HepG2 (cell line): ENCODE data around the gene SELENOV. TPM values are rescaled to one million over a fixed set of nuclear protein-coding genes. Genes with fewer than 3 reads are reported as not detected.

Experiments used
- ASH2L ChIP-seq: fragments of 300-600, 200-600 bp; sonication (generic); IDR thresholded peaks from 2 replicates; pipeline ENCODE4 v1.7.0; 2017; ENCODE audit warnings: low read depth, mild to moderate bottlenecking, moderate library complexity, mixed read lengths, low read length; ENCODE audit not compliant: insufficient read length
- CBX2 ChIP-seq, 2 experiments: fragments of 200-600 bp in 1 of 2; sonication (generic); formaldehyde crosslinking in 1 of 2; IDR thresholded peaks; 2 replicates each; pipeline versions ENCODE4 v1.7.0 to v1.8.1; 2018 to 2022; ENCODE audit warnings: low read depth in 2 of 2, low read length in 1 of 2, mild to moderate bottlenecking in 1 of 2, missing genetic modification reagents in 1 of 2
- EHMT2 ChIP-seq: fragments of 200-600 bp; sonication (generic); IDR thresholded peaks from 2 replicates; pipeline ENCODE4 v1.7.0; 2017; ENCODE audit warnings: antibody characterized with exemption, low read depth, low read length, borderline replicate concordance
- EP300 ChIP-seq, 3 experiments: sonication (generic) in 1 of 3; formaldehyde crosslinking in 1 of 3; IDR thresholded peaks; 2 replicates each; pipeline versions ENCODE4 v1.5.1 to v1.6.1; 2011 to 2020; ENCODE audit warnings: low read depth in 2 of 3, low read length in 2 of 3, borderline replicate concordance in 1 of 3, improper control_type of control experiment in 1 of 3, mild to moderate bottlenecking in 1 of 3, missing genetic modification reagents in 1 of 3, moderate library complexity in 1 of 3
- HNF1B ChIP-seq: sonication (generic); formaldehyde crosslinking; IDR thresholded peaks from 2 replicates; pipeline ENCODE4 v1.5.1; 2020; ENCODE audit warnings: mild to moderate bottlenecking, moderate library complexity, missing genetic modification reagents
- IKZF4 ChIP-seq: sonication (generic); formaldehyde crosslinking; IDR thresholded peaks from 2 replicates; pipeline ENCODE4 v1.5.1; 2020; ENCODE audit warnings: borderline replicate concordance, mild to moderate bottlenecking, low read depth, missing genetic modification reagents; ENCODE audit errors: not compliant biosample characterization
- MBNL3 ChIP-seq: fragments of 250-450 bp; sonication (Bioruptor Pico); conservative IDR thresholded peaks from 2 replicates; pipeline ENCODE4 v1.8.0; 2022; ENCODE audit warnings: mild to moderate bottlenecking, inconsistent platforms
- POLR2AphosphoS5 ChIP-seq: IDR thresholded peaks from 2 replicates; pipeline ENCODE4 v1.6.1; 2012; ENCODE audit warnings: low read depth, low read length
- RFXAP ChIP-seq: sonication (generic); formaldehyde crosslinking; IDR thresholded peaks from 2 replicates; pipeline ENCODE4 v1.4.0; 2020; ENCODE audit warnings: missing genetic modification reagents, borderline replicate concordance
- RNF2 ChIP-seq: fragments of 450-650 bp; conservative IDR thresholded peaks from 2 replicates; pipeline ENCODE4 v1.6.1; 2016; ENCODE audit warnings: low read depth
- SMAD9 ChIP-seq: sonication (generic); formaldehyde crosslinking; IDR thresholded peaks from 2 replicates; pipeline ENCODE4 v1.5.1; 2020; ENCODE audit warnings: mild to moderate bottlenecking, missing genetic modification reagents
- SMARCE1 ChIP-seq: fragments of 450-650 bp; IDR thresholded peaks from 2 replicates; pipeline ENCODE4 v1.6.1; 2017; ENCODE audit warnings: borderline replicate concordance
- SP5 ChIP-seq: IDR thresholded peaks from 2 replicates; pipeline ENCODE4 v1.6.1; 2016; ENCODE audit warnings: low read depth, borderline replicate concordance
- STAT5B ChIP-seq: sonication (generic); formaldehyde crosslinking; IDR thresholded peaks from 2 replicates; pipeline ENCODE4 v1.4.0; 2020; ENCODE audit warnings: missing genetic modification reagents
- TAF1 ChIP-seq: sonication (generic); formaldehyde crosslinking; IDR thresholded peaks from 2 replicates; pipeline ENCODE4 v1.4.0; 2020; ENCODE audit warnings: missing genetic modification reagents
- TCF12 ChIP-seq, 2 experiments: fragments of 450-650 bp in 1 of 2; sonication (generic) in 1 of 2; formaldehyde crosslinking in 1 of 2; IDR thresholded peaks; 2 replicates each; pipeline versions ENCODE4 v1.6.1 to v1.8.0; 2017 to 2022; ENCODE audit warnings: antibody characterized with exemption in 1 of 2, mild to moderate bottlenecking in 1 of 2, missing genetic modification reagents in 1 of 2, moderate library complexity in 1 of 2
- ZFP36 ChIP-seq: fragments of 150-350 bp; IDR thresholded peaks from 2 replicates; pipeline ENCODE4 v1.6.1; 2018; ENCODE audit warnings: borderline replicate concordance, low read length, low read depth; ENCODE audit not compliant: partially characterized antibody
- ZKSCAN5 ChIP-seq: sonication (generic); formaldehyde crosslinking; IDR thresholded peaks from 2 replicates; pipeline ENCODE4 v1.5.1; 2020; ENCODE audit warnings: mild to moderate bottlenecking, missing genetic modification reagents
- ZNF143 ChIP-seq: sonication (generic); formaldehyde crosslinking; IDR thresholded peaks from 2 replicates; pipeline ENCODE4 v1.4.0; 2020; ENCODE audit warnings: missing genetic modification reagents
- ZNF230 ChIP-seq: sonication (generic); formaldehyde crosslinking; IDR thresholded peaks from 2 replicates; pipeline ENCODE4 v1.4.0; 2020; ENCODE audit warnings: mild to moderate bottlenecking, missing genetic modification reagents
- ZNF251 ChIP-seq: sonication (generic); formaldehyde crosslinking; IDR thresholded peaks from 2 replicates; pipeline ENCODE4 v1.9.0; 2021; ENCODE audit warnings: mild to moderate bottlenecking, missing genetic modification reagents
- ZNF672 ChIP-seq: sonication (generic); formaldehyde crosslinking; IDR thresholded peaks from 2 replicates; pipeline ENCODE4 v1.8.1; 2022; ENCODE audit warnings: missing genetic modification reagents
- ZNF781 ChIP-seq: sonication (generic); formaldehyde crosslinking; IDR thresholded peaks from 2 replicates; pipeline ENCODE4 v1.5.1; 2020; ENCODE audit warnings: borderline replicate concordance, mild to moderate bottlenecking, missing genetic modification reagents; ENCODE audit errors: not compliant biosample characterization
- ZNF841 ChIP-seq: sonication (generic); formaldehyde crosslinking; IDR thresholded peaks from 2 replicates; pipeline ENCODE4 v1.8.1; 2023; ENCODE audit warnings: missing genetic modification reagents, borderline replicate concordance
- ZXDC ChIP-seq: sonication (generic); formaldehyde crosslinking; IDR thresholded peaks from 2 replicates; pipeline ENCODE4 v1.5.0; 2020; ENCODE audit warnings: mild to moderate bottlenecking, missing genetic modification reagents
- polyA plus RNA-seq, 8 experiments: library from polyadenylated mRNA; depleted of rRNA in 3 of 8; stranded (reverse) in 7 of 8; unstranded in 1 of 8; fragments of >200 nt; fragmentation: Illumina TruSeq in 4 of 8; extraction: Trizol in 4 of 8; gene quantifications; 2 replicates each; pipeline versions ENCODE4 v1.2.1 to v1.2.3, GENCODE V29; 2011 to 2016; ENCODE audit warnings: low read depth in 4 of 8, missing spikeins in 1 of 8, mixed read lengths in 1 of 8; ENCODE audit not compliant: insufficient read depth in 1 of 8
- total RNA-seq, 5 experiments: library from RNA; depleted of rRNA; stranded (reverse); fragments of >200 nt; fragmentation: Illumina TruSeq; extraction: Trizol; gene quantifications; 2 replicates each; pipeline ENCODE4 v1.2.3, GENCODE V29; 2016; ENCODE audit warnings: low read depth in 1 of 5

The SELENOV gene
- total and polyA plus RNA-seq, 2 of the 13 experiments (the other 11 are each of a cell fraction or from before 2014, with no cell fraction given) = not detected

- TF ChIP-seq ZXDC (CRISPR knock-in tag) (peak; percentile 99), ZNF781 (peak; percentile 96), SMARCE1 (no peak), ZKSCAN5 (CRISPR knock-in tag) (no peak), SMAD9 (CRISPR knock-in tag) (0 out of 2 replicates have a peak, but pooled peaks have one; percentile 42), IKZF4 (CRISPR knock-in tag) (peak; percentile 99), EHMT2 (no peak), MBNL3 (no peak), ZNF143 (CRISPR knock-in tag) (peak; percentile 58; the same call in 1 of the 2 replicates), TCF12 (IDR thresholded peaks at IDR 0.05) (no peak), TCF12 (CRISPR knock-in tag; IDR thresholded peaks at IDR 0.05) (peak; percentile 65; the same call in 1 of the 2 replicates), ZNF251 (CRISPR knock-in tag) (peak; percentile 96), ZNF230 (CRISPR knock-in tag) (peak; percentile 93), EP300 (IDR thresholded peaks at IDR 0.05; ENCODE audit: low read depth in 2 of 2, low read length in 2 of 2) (no peak), EP300 (CRISPR knock-in tag; IDR thresholded peaks at IDR 0.05; ENCODE audit: borderline replicate concordance) (peak; percentile 56; the same call in 1 of the 2 replicates), STAT5B (peak; percentile 92; the same call in 1 of the 2 replicates), ZNF841 (CRISPR knock-in tag) (peak; percentile 98), RFXAP (peak; percentile 93), ZNF672 (CRISPR knock-in tag) (peak; percentile 96), HNF1B (CRISPR knock-in tag) (no peak), SP5 (CRISPR knock-in tag) (no peak), RNF2 (peak; percentile 99), POLR2AphosphoS5 (no peak), TAF1 (CRISPR knock-in tag) (no peak), ASH2L (no peak), CBX2 (IDR thresholded peaks at IDR 0.05; ENCODE audit: low read depth, low read length) (no peak), CBX2 (CRISPR knock-in tag; IDR thresholded peaks at IDR 0.05; ENCODE audit: low read depth) (no peak), ZFP36 (no peak)
Measured at GRCh38 chr19:39502640-39503417, 12.1 kb upstream of the SELENOV start (continued).
